HepG2 (cell line): ENCODE data around the gene TCEANC. TPM values are rescaled to one million over a fixed set of nuclear protein-coding genes. Genes with fewer than 3 reads are reported as not detected.

Experiments used
- AGO2 ChIP-seq: fragments of 200-400 bp; formaldehyde crosslinking; optimal IDR thresholded peaks from 2 replicates; pipeline ENCODE3; 2017; ENCODE audit warnings: mild to moderate bottlenecking, low read depth, low read length, moderate library complexity
- CENPT ChIP-seq: sonication (generic); formaldehyde crosslinking; IDR thresholded peaks from 2 replicates; pipeline ENCODE4 v1.8.0; 2022; ENCODE audit warnings: low read depth, mild to moderate bottlenecking, moderate library complexity, missing genetic modification reagents
- EP300 ChIP-seq, 3 experiments: sonication (generic) in 1 of 3; formaldehyde crosslinking in 1 of 3; IDR thresholded peaks; 2 replicates each; pipeline versions ENCODE4 v1.5.1 to v1.6.1; 2011 to 2020; ENCODE audit warnings: low read depth in 2 of 3, low read length in 2 of 3, borderline replicate concordance in 1 of 3, improper control_type of control experiment in 1 of 3, mild to moderate bottlenecking in 1 of 3, missing genetic modification reagents in 1 of 3, moderate library complexity in 1 of 3
- FOXC1 ChIP-seq: sonication (generic); formaldehyde crosslinking; IDR thresholded peaks from 2 replicates; pipeline ENCODE4 v1.8.0; 2022; ENCODE audit warnings: mild to moderate bottlenecking, missing genetic modification reagents, borderline replicate concordance
- HMGA1 ChIP-seq: sonication (generic); formaldehyde crosslinking; conservative IDR thresholded peaks from 2 replicates; pipeline ENCODE4 v1.4.0; 2020; ENCODE audit warnings: missing genetic modification reagents
- HNRNPUL1 ChIP-seq: fragments of 200-400 bp; formaldehyde crosslinking; IDR thresholded peaks from 2 replicates; pipeline ENCODE4 v1.6.1; 2017; ENCODE audit warnings: low read depth, mild to moderate bottlenecking, low read length, moderate library complexity
- MTF1 ChIP-seq: sonication (generic); formaldehyde crosslinking; IDR thresholded peaks from 2 replicates; pipeline ENCODE4 v1.5.0; 2020; ENCODE audit warnings: missing genetic modification reagents
- RARG ChIP-seq: sonication (generic); formaldehyde crosslinking; IDR thresholded peaks from 2 replicates; pipeline ENCODE4 v1.4.0; 2020; ENCODE audit warnings: low read depth, mild to moderate bottlenecking, missing genetic modification reagents
- ZMAT3 ChIP-seq: sonication (generic); formaldehyde crosslinking; conservative IDR thresholded peaks from 2 replicates; pipeline ENCODE4 v1.7.0; 2021; ENCODE audit warnings: missing genetic modification reagents
- ZNF3 ChIP-seq: IDR thresholded peaks from 2 replicates; pipeline ENCODE4 v1.7.0; 2017; ENCODE audit warnings: inconsistent platforms
- ZNF607 ChIP-seq: sonication (generic); formaldehyde crosslinking; IDR thresholded peaks from 2 replicates; pipeline ENCODE4 v1.5.1; 2020; ENCODE audit warnings: missing genetic modification reagents, mild to moderate bottlenecking, borderline replicate concordance
- polyA plus RNA-seq, 8 experiments: library from polyadenylated mRNA; depleted of rRNA in 3 of 8; stranded (reverse) in 7 of 8; unstranded in 1 of 8; fragments of >200 nt; fragmentation: Illumina TruSeq in 4 of 8; extraction: Trizol in 4 of 8; gene quantifications; 2 replicates each; pipeline versions ENCODE4 v1.2.1 to v1.2.3, GENCODE V29; 2011 to 2016; ENCODE audit warnings: low read depth in 4 of 8, missing spikeins in 1 of 8, mixed read lengths in 1 of 8; ENCODE audit not compliant: insufficient read depth in 1 of 8
- total RNA-seq, 5 experiments: library from RNA; depleted of rRNA; stranded (reverse); fragments of >200 nt; fragmentation: Illumina TruSeq; extraction: Trizol; gene quantifications; 2 replicates each; pipeline ENCODE4 v1.2.3, GENCODE V29; 2016; ENCODE audit warnings: low read depth in 1 of 5
- TF ChIP-seq, protein P1 (sequence below): sonication (generic); formaldehyde crosslinking; IDR thresholded peaks from 2 replicates; pipeline ENCODE4 v1.4.0; 2020; ENCODE audit warnings: low read depth, missing genetic modification reagents
- TF ChIP-seq, protein P2 (sequence below): IDR thresholded peaks from 2 replicates; pipeline ENCODE4 v1.6.1; 2016; ENCODE audit warnings: low read depth, borderline replicate concordance
- TF ChIP-seq, protein P3 (sequence below): sonication (generic); formaldehyde crosslinking; IDR thresholded peaks from 2 replicates; pipeline ENCODE4 v1.4.0; 2020; ENCODE audit warnings: mild to moderate bottlenecking, missing genetic modification reagents, borderline replicate concordance
- TF ChIP-seq, protein P4 (sequence below): sonication (generic); formaldehyde crosslinking; IDR thresholded peaks from 2 replicates; pipeline ENCODE4 v1.4.0; 2020; ENCODE audit warnings: missing genetic modification reagents

TCEANC gene
- total and polyA plus RNA-seq, 2 of the 13 experiments (the other 11 are each of a cell fraction or from before 2014, with no cell fraction given), result 0.51 to 0.97 TPM

DNA sequence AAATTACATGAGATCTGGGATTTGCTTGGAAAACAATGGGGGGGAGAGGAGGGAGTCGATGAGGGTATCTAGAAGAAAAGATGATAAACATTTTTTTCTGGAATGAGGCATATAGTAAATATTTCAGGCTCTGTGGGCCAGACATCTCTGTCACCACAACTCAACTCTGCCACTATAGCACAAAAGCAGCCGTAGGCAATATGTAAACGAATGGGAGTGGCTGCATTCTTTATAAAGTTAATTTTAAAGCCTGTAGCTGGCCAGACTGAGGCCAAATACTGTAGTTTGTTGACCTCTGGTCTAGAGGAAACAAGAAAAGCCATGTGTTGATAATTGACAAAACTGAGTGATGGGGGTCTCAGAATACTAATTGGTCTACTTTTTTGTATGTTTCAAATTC is 14.1 kb upstream of the TCEANC start (continued):
- TF ChIP-seq, protein P1, sequence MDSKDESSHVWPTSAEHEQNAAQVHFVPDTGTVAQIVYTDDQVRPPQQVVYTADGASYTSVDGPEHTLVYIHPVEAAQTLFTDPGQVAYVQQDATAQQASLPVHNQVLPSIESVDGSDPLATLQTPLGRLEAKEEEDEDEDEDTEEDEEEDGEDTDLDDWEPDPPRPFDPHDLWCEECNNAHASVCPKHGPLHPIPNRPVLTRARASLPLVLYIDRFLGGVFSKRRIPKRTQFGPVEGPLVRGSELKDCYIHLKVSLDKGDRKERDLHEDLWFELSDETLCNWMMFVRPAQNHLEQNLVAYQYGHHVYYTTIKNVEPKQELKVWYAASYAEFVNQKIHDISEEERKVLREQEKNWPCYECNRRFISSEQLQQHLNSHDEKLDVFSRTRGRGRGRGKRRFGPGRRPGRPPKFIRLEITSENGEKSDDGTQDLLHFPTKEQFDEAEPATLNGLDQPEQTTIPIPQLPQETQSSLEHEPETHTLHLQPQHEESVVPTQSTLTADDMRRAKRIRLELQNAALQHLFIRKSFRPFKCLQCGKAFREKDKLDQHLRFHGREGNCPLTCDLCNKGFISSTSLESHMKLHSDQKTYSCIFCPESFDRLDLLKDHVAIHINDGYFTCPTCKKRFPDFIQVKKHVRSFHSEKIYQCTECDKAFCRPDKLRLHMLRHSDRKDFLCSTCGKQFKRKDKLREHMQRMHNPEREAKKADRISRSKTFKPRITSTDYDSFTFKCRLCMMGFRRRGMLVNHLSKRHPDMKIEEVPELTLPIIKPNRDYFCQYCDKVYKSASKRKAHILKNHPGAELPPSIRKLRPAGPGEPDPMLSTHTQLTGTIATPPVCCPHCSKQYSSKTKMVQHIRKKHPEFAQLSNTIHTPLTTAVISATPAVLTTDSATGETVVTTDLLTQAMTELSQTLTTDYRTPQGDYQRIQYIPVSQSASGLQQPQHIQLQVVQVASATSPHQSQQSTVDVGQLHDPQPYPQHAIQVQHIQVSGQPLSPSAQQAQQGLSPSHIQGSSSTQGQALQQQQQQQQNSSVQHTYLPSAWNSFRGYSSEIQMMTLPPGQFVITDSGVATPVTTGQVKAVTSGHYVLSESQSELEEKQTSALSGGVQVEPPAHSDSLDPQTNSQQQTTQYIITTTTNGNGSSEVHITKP (CRISPR knock-in tag), result no peak
- TF ChIP-seq ZNF3 (CRISPR knock-in tag), result no peak
- TF ChIP-seq EP300 (IDR thresholded peaks at IDR 0.05; ENCODE audit: low read depth in 2 of 2, low read length in 2 of 2), result no peak
- TF ChIP-seq EP300 (CRISPR knock-in tag; IDR thresholded peaks at IDR 0.05; ENCODE audit: borderline replicate concordance), result no peak
- TF ChIP-seq, protein P2, sequence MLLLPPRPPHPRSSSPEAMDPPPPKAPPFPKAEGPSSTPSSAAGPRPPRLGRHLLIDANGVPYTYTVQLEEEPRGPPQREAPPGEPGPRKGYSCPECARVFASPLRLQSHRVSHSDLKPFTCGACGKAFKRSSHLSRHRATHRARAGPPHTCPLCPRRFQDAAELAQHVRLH (CRISPR knock-in tag), result no peak
- no peak for TF ChIP-seq AGO2
- TF ChIP-seq ZMAT3 (CRISPR knock-in tag), result no peak
- TF ChIP-seq ZNF607 (CRISPR knock-in tag), result no peak
- TF ChIP-seq RARG, result no peak
- TF ChIP-seq, protein P3, sequence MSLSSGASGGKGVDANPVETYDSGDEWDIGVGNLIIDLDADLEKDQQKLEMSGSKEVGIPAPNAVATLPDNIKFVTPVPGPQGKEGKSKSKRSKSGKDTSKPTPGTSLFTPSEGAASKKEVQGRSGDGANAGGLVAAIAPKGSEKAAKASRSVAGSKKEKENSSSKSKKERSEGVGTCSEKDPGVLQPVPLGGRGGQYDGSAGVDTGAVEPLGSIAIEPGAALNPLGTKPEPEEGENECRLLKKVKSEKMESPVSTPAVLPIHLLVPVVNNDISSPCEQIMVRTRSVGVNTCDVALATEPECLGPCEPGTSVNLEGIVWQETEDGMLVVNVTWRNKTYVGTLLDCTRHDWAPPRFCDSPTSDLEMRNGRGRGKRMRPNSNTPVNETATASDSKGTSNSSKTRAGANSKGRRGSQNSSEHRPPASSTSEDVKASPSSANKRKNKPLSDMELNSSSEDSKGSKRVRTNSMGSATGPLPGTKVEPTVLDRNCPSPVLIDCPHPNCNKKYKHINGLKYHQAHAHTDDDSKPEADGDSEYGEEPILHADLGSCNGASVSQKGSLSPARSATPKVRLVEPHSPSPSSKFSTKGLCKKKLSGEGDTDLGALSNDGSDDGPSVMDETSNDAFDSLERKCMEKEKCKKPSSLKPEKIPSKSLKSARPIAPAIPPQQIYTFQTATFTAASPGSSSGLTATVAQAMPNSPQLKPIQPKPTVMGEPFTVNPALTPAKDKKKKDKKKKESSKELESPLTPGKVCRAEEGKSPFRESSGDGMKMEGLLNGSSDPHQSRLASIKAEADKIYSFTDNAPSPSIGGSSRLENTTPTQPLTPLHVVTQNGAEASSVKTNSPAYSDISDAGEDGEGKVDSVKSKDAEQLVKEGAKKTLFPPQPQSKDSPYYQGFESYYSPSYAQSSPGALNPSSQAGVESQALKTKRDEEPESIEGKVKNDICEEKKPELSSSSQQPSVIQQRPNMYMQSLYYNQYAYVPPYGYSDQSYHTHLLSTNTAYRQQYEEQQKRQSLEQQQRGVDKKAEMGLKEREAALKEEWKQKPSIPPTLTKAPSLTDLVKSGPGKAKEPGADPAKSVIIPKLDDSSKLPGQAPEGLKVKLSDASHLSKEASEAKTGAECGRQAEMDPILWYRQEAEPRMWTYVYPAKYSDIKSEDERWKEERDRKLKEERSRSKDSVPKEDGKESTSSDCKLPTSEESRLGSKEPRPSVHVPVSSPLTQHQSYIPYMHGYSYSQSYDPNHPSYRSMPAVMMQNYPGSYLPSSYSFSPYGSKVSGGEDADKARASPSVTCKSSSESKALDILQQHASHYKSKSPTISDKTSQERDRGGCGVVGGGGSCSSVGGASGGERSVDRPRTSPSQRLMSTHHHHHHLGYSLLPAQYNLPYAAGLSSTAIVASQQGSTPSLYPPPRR (CRISPR knock-in tag), result no peak
- no peak for TF ChIP-seq CENPT (CRISPR knock-in tag)
- TF ChIP-seq, protein P4, sequence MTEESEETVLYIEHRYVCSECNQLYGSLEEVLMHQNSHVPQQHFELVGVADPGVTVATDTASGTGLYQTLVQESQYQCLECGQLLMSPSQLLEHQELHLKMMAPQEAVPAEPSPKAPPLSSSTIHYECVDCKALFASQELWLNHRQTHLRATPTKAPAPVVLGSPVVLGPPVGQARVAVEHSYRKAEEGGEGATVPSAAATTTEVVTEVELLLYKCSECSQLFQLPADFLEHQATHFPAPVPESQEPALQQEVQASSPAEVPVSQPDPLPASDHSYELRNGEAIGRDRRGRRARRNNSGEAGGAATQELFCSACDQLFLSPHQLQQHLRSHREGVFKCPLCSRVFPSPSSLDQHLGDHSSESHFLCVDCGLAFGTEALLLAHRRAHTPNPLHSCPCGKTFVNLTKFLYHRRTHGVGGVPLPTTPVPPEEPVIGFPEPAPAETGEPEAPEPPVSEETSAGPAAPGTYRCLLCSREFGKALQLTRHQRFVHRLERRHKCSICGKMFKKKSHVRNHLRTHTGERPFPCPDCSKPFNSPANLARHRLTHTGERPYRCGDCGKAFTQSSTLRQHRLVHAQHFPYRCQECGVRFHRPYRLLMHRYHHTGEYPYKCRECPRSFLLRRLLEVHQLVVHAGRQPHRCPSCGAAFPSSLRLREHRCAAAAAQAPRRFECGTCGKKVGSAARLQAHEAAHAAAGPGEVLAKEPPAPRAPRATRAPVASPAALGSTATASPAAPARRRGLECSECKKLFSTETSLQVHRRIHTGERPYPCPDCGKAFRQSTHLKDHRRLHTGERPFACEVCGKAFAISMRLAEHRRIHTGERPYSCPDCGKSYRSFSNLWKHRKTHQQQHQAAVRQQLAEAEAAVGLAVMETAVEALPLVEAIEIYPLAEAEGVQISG (CRISPR knock-in tag), result no peak
- no peak for TF ChIP-seq MTF1 (CRISPR knock-in tag)
- TF ChIP-seq HMGA1, result no peak
- TF ChIP-seq FOXC1 (CRISPR knock-in tag), result no peak
- TF ChIP-seq HNRNPUL1, result no peak
- TF ChIP-seq, all 625 proteins: peak for 0
